K562 (cell line): ENCODE results near the gene CYP11A1. TPM values are rescaled to one million over a fixed set of nuclear protein-coding genes. Genes with fewer than 3 reads are reported as not detected.

Experiments used
- BRD9 ChIP-seq: fragments of 450-650 bp; IDR thresholded peaks from 2 replicates; pipeline ENCODE4 v1.6.1; 2018; ENCODE audit warnings: low read depth; ENCODE audit not compliant: partially characterized antibody
- CTBP1 ChIP-seq: fragments of 450-650 bp; IDR thresholded peaks from 2 replicates; pipeline ENCODE4 v1.6.1; 2016; ENCODE audit warnings: borderline replicate concordance
- CXXC5 ChIP-seq: fragments of 250-450 bp; sonication (Bioruptor Pico); IDR thresholded peaks from 2 replicates; pipeline ENCODE4 v1.8.0; 2022; ENCODE audit warnings: inconsistent platforms, mild to moderate bottlenecking, moderate library complexity
- E2F3 ChIP-seq: fragments of 250-450 bp; sonication (Bioruptor Pico); IDR thresholded peaks from 2 replicates; pipeline ENCODE4 v1.4.0; 2020; ENCODE audit warnings: mild to moderate bottlenecking
- FOXP4 ChIP-seq: sonication (generic); formaldehyde crosslinking; IDR thresholded peaks from 2 replicates; pipeline ENCODE4 v1.8.0; 2022; ENCODE audit warnings: mild to moderate bottlenecking, missing genetic modification reagents, borderline replicate concordance
- HDAC6 ChIP-seq: IDR thresholded peaks from 2 replicates; pipeline ENCODE4 v1.6.1; 2012; ENCODE audit warnings: low read depth, mild to moderate bottlenecking, control low read depth, inconsistent platforms, low read length, moderate library complexity
- ID3 ChIP-seq, 2 experiments: fragments of 250-450 bp in 1 of 2; fragments of 450-650 bp in 1 of 2; sonication (Bioruptor Pico) in 1 of 2; IDR thresholded peaks; 2 replicates each; pipeline versions ENCODE4 v1.6.1 to v1.8.0; 2016 to 2021; ENCODE audit warnings: mild to moderate bottlenecking in 2 of 2, moderate library complexity in 2 of 2, missing compliant biosample characterization in 1 of 2, missing genetic modification characterization in 1 of 2
- ILF3 ChIP-seq: fragments of 450-650 bp; IDR thresholded peaks from 2 replicates; pipeline ENCODE4 v1.6.1; 2018; ENCODE audit warnings: antibody characterized with exemption, mild to moderate bottlenecking, moderate library complexity, borderline replicate concordance
- MXD1 ChIP-seq: fragments of 250-450 bp; sonication (Bioruptor Pico); IDR thresholded peaks from 2 replicates; pipeline ENCODE4 v1.8.0; 2021; ENCODE audit warnings: borderline replicate concordance, mild to moderate bottlenecking, moderate library complexity; ENCODE audit not compliant: poor library complexity, severe bottlenecking
- NEUROD1 ChIP-seq: fragments of 150-350 bp; IDR thresholded peaks from 2 replicates; pipeline ENCODE4 v1.6.1; 2014; ENCODE audit warnings: borderline replicate concordance, low read length, low read depth; ENCODE audit not compliant: partially characterized antibody
- NR3C1 ChIP-seq: sonication (generic); formaldehyde crosslinking; IDR thresholded peaks from 2 replicates; pipeline ENCODE4 v1.8.1; 2022; ENCODE audit warnings: missing genetic modification reagents
- PHB ChIP-seq: fragments of 250-450 bp; sonication (Bioruptor Pico); IDR thresholded peaks from 2 replicates; pipeline ENCODE4 v1.5.0; 2021
- PTTG1 ChIP-seq: fragments of 450-650 bp; IDR thresholded peaks from 2 replicates; pipeline ENCODE4 v1.6.1; 2016; ENCODE audit warnings: low read depth, mild to moderate bottlenecking, missing genetic modification characterization, missing compliant biosample characterization
- RBM39 ChIP-seq: fragments of 200-400 bp; formaldehyde crosslinking; optimal IDR thresholded peaks from 2 replicates; pipeline ENCODE3; 2018; ENCODE audit warnings: low read depth, low read length
- SMARCA5 ChIP-seq: fragments of 450-650 bp; IDR thresholded peaks from 2 replicates; pipeline ENCODE4 v1.6.1; 2016
- SMARCC2 ChIP-seq: fragments of 450-650 bp; IDR thresholded peaks from 2 replicates; pipeline ENCODE4 v1.6.1; 2017; ENCODE audit warnings: antibody characterized with exemption, moderate library complexity, mild to moderate bottlenecking, low read depth
- TBP ChIP-seq: optimal IDR thresholded peaks from 2 replicates; pipeline ENCODE3; 2011; ENCODE audit warnings: low read depth, low read length, improper control_type of control experiment
- TFAM ChIP-seq: fragments of 250-450 bp; sonication (Bioruptor Pico); conservative IDR thresholded peaks from 2 replicates; pipeline ENCODE4 v1.5.0; 2021; ENCODE audit warnings: mild to moderate bottlenecking, moderate library complexity
- XRCC3 ChIP-seq: fragments of 450-650 bp; IDR thresholded peaks from 2 replicates; pipeline ENCODE4 v1.6.1; 2017; ENCODE audit warnings: mild to moderate bottlenecking, moderate library complexity
- ZBTB1 ChIP-seq: sonication (generic); formaldehyde crosslinking; IDR thresholded peaks from 2 replicates; pipeline ENCODE4 v1.8.1; 2023; ENCODE audit warnings: missing genetic modification reagents, low read depth, mild to moderate bottlenecking, borderline replicate concordance
- ZBTB34 ChIP-seq: fragments of 250-450 bp; sonication (Bioruptor Pico); IDR thresholded peaks from 2 replicates; pipeline ENCODE4 v1.8.0; 2021; ENCODE audit warnings: mild to moderate bottlenecking, moderate library complexity
- ZFP1 ChIP-seq: fragments of 450-650 bp; formaldehyde crosslinking; IDR thresholded peaks from 2 replicates; pipeline ENCODE4 v1.4.0; 2020; ENCODE audit warnings: mild to moderate bottlenecking, mixed read lengths
- ZFP30 ChIP-seq: fragments of 250-450 bp; sonication (Bioruptor Pico); IDR thresholded peaks from 2 replicates; pipeline ENCODE4 v1.8.0; 2022; ENCODE audit warnings: moderate library complexity, mild to moderate bottlenecking, inconsistent platforms, borderline replicate concordance
- polyA plus RNA-seq, 8 experiments: library from polyadenylated mRNA; depleted of rRNA in 4 of 8; stranded (reverse) in 5 of 8; unstranded in 3 of 8; fragments of >200 nt; fragmentation: Nextera tagmentation in 2 of 8; fragmentation: Illumina TruSeq in 1 of 8; extraction: Ambion mirVana in 2 of 8; extraction: Trizol in 1 of 8; gene quantifications; 2 replicates each; pipeline versions ENCODE4 v1.2.1 to v1.2.3, GENCODE V29; 2011 to 2014; ENCODE audit warnings: inconsistent platforms in 1 of 8, missing spikeins in 1 of 8
- total RNA-seq, 7 experiments: library from RNA; depleted of rRNA in 6 of 7; stranded (reverse); fragments of >200 nt in 6 of 7; fragmentation: Illumina TruSeq in 2 of 7; extraction: Trizol in 2 of 7; gene quantifications; 2 replicates each; pipeline versions ENCODE4 v1.2.1 to v1.2.3, GENCODE V29; 2011 to 2021; ENCODE audit warnings: low replicate concordance in 1 of 7

Gene CYP11A1
- total and polyA plus RNA-seq, 9 of the 15 experiments (the other 6 are each of a cell fraction or from before 2014, with no cell fraction given): 0.06 to 0.24 (median 0.10) TPM; not detected in 4

- peak; percentile 67; the same call in 1 of the 2 replicates for TF ChIP-seq ZFP1
- no peak for TF ChIP-seq NR3C1 (CRISPR knock-in tag)
- TF ChIP-seq ID3 (CRISPR knock-in tag; IDR thresholded peaks at IDR 0.05): no peak
- TF ChIP-seq ID3 (tag; IDR thresholded peaks at IDR 0.05): peak; percentile 95
- TF ChIP-seq BRD9: peak; percentile 46
- no peak for TF ChIP-seq ZFP30
- TF ChIP-seq SMARCA5: no peak
- TF ChIP-seq MXD1 (CRISPR knock-in tag): no peak
- peak; percentile 99 for TF ChIP-seq CXXC5
- no peak for TF ChIP-seq HDAC6
- peak; percentile 97 for TF ChIP-seq NEUROD1
- TF ChIP-seq ZBTB1 (CRISPR knock-in tag): peak; percentile 47; the same call in 1 of the 2 replicates
- no peak for TF ChIP-seq RBM39
- no peak for TF ChIP-seq TBP
- peak; percentile 91 for TF ChIP-seq CTBP1
- TF ChIP-seq PHB (CRISPR knock-in tag): no peak
- TF ChIP-seq SMARCC2: peak; percentile 99
- no peak for TF ChIP-seq XRCC3
- TF ChIP-seq E2F3: peak; percentile 69; the same call in 1 of the 2 replicates
- no peak; the same call in 1 of the 2 replicates for TF ChIP-seq PTTG1 (tag)
- TF ChIP-seq FOXP4: 0 out of 2 replicates have a peak, but pooled peaks have one; percentile 62
- no peak for TF ChIP-seq ILF3
- no peak for TF ChIP-seq TFAM (CRISPR knock-in tag)
- peak; percentile 47 for TF ChIP-seq ZBTB34 (CRISPR knock-in tag)
Measured at GRCh38 chr15:74389241-74390048, 22.0 kb upstream of the CYP11A1 start (continued).
